Pancreas (tissue), 10 donors: ENCODE measurements around the gene ACSM2A. TPM values are rescaled to one million over a fixed set of nuclear protein-coding genes. Genes with fewer than 3 reads are reported as not detected.
"Not testable (repeated sequence)": the region's sequence is repeated elsewhere in the genome, so short reads cannot be mapped to it uniquely, and the experiment has no call there.

Experiments used
- ATAC-seq, 4 donors: fragments of 200-7000 bp; cut with Tn5 transposase; one replicate each; pipeline versions ENCODE4 v1.8.0 to v1.9.1; 2020; ENCODE audit warnings: mild to moderate bottlenecking in 4 of 4, moderate library complexity in 4 of 4
- DNase-seq, 6 donors: peaks; one replicate each; pipeline ENCODE4 v3.0.0-alpha.2; 2020
- FAIRE-seq: peaks from 2 replicates; lab custom pipeline; 2012; peaks lifted over from hg19 to GRCh38; lab: Jason Lieb, UNC
- H3K27ac ChIP-seq, 4 donors: fragments of 200-600 bp; sonication (generic); 1 replicate in 3 of 4; 2 replicates in 1 of 4; pipeline versions ENCODE4 v1.5.0 to v1.8.0; 2020
- H3K27me3 ChIP-seq, 4 donors: fragments of 200-600 bp; one replicate each; pipeline ENCODE4 v1.8.0; 2021
- H3K36me3 ChIP-seq, 3 donors: fragments of 200-600 bp; sonication (generic) in 1 of 3; one replicate each; pipeline versions ENCODE4 v1.5.0 to v1.8.0; 2020 to 2021
- H3K4me1 ChIP-seq, 3 donors: fragments of 200-600 bp; one replicate each; pipeline ENCODE4 v1.8.0; 2021
- H3K4me3 ChIP-seq, 4 donors: fragments of 200-600 bp; sonication (generic) in 2 of 4; one replicate each; pipeline versions ENCODE4 v1.5.0 to v1.8.0; 2020 to 2021
- H3K9me3 ChIP-seq, 4 donors: fragments of 200-600 bp; one replicate each; pipeline ENCODE4 v1.8.0; 2021
- CTCF ChIP-seq, 4 donors: fragments of 200-600 bp; sonication (generic) in 3 of 4; IDR thresholded peaks; one replicate each; pipeline versions ENCODE4 v1.5.0 to v1.8.0; 2021; ENCODE audit warnings: antibody characterized with exemption in 4 of 4
- WGBS, 2 donors: extraction: QIAGEN DNeasy Blood & Tissue Kit; methylation state at CpG; one replicate each; pipeline ENCODE4 v1.1.7; 2013; 5-methylcytosine and 5-hydroxymethylcytosine counted together
- intact Hi-C, 3 donors: fragments of 100-400 bp; cut with DNase I; formaldehyde crosslinking; loops; one replicate each; pipeline versions ENCODE4 v1.11.1 to v1.14.2; 2022
- polyA plus RNA-seq, 2 donors: library from polyadenylated mRNA; stranded (reverse); fragments of 200-250 nt; gene quantifications; one replicate each; pipeline ENCODE4 v1.2.3, GENCODE V29; 2013
- total RNA-seq, 6 donors: library from RNA; stranded (reverse); fragmentation: NEBNext Ultra II Directional in 4 of 6; extraction: Animal tissue kit (Norgen Biotek cat#: 25700) in 4 of 6; gene quantifications; one replicate each; pipeline versions ENCODE4 v1.2.1 to v1.2.4, GENCODE V29; 2021 to 2023
- donor health status: healthy with polysubstance abuse.
- donor health status: DM: no; HTN: no; CAD: no; lungs with moderate emphysema.
- donor health status: DM: no; HTN: no; CAD: no.
- donor health status: control.
- donor health status: control.
- donor health status: Bipolar disorder and iron deficiency.
- donor health status: DM: yes; HTN: yes; CAD: no.
- donor health status: DM: no; HTN: no; CAD: no.
- donor health status: DM: no; HTN: no; CAD: no.
- donor health status: DM: yes; HTN: yes; CAD: no.

The ACSM2A gene
- total and polyA plus RNA-seq, 8 donors, result 0.28 to 0.56 TPM; not detected in 6

- FAIRE-seq (no peak), ATAC-seq (no peak), DNase-seq (no peak)
- no peaks in the 10 kb centered on the region for H3K9me3 ChIP-seq
- 54 to 65% methylated on average over 3 of the region's 3 CpGs for WGBS, 2 donors
- intact Hi-C loops, result no loop called here
- H3K27me3 ChIP-seq, result no peaks in the 10 kb centered on the region
- no peak overlapping the region for H3K4me3 ChIP-seq
- no peaks in the 10 kb centered on the region for H3K36me3 ChIP-seq
- H3K4me1 ChIP-seq, result peaks cover 0 to 22% (median 13%) of the 10 kb centered on the region in 3 donors
- TF ChIP-seq CTCF (IDR thresholded peaks at IDR 0.05), result no peak
- H3K27ac ChIP-seq, result peak overlapping the region in 2 of 4 donors; percentile 51 to 57
Observed at GRCh38 chr16:20441191-20441590, 10.1 kb upstream of the ACSM2A start.

DNA sequence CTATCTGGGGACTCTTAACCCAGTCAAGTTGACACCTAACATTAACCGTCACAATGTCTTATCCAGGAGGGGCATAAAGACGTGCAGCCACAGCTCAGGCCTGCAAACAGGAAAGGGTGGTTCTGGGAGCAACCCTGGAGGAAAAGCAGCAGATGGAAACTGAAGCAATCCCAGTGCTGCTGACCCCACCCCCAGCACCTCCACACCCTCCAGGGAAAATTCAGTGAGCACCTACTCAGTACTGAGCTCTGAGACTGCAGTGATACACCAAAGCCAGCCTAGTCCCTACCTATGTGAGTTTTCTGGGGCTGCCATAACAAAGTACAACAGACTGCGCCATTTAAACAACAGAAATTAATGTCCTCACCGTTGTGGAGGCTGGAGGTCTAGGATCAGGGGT, 9.5 kb upstream of the ACSM2A start:
- H3K27ac ChIP-seq, H3K27me3 ChIP-seq, DNase-seq, intact Hi-C loops, H3K9me3 ChIP-seq, ATAC-seq, FAIRE-seq, H3K36me3 ChIP-seq, H3K4me3 ChIP-seq: not testable (repeated sequence)
- WGBS, 2 donors, result 90 to 91% methylated on average over 3 of the region's 4 CpGs
- peaks cover 0 to 22% (median 13%) of the 10 kb centered on the region in 3 donors for H3K4me1 ChIP-seq

GRCh38 chr16:20446652-20447393, 4.5 kb upstream of the ACSM2A start:
- H3K27me3 ChIP-seq, intact Hi-C loops, H3K36me3 ChIP-seq, H3K9me3 ChIP-seq, DNase-seq, FAIRE-seq, H3K27ac ChIP-seq, H3K4me3 ChIP-seq, H3K4me1 ChIP-seq: not testable (repeated sequence)
- WGBS, 2 donors, result no CpG with 5 or more reads among the region's 3 CpGs
- ATAC-seq, result peak; percentile 42 to 76 (median 48)

GRCh38 chr16:20453633-20454032, 2.3 kb downstream of the ACSM2A start:
- H3K4me1 ChIP-seq, H3K4me3 ChIP-seq, H3K9me3 ChIP-seq, intact Hi-C loops, H3K27ac ChIP-seq, DNase-seq, FAIRE-seq, ATAC-seq, H3K27me3 ChIP-seq, H3K36me3 ChIP-seq: not testable (repeated sequence)
- 85 to 92% methylated on average over 4 to 5 of the region's 5 CpGs for WGBS, 2 donors

- intact Hi-C loops, ATAC-seq, DNase-seq, H3K9me3 ChIP-seq, H3K27ac ChIP-seq, H3K27me3 ChIP-seq, FAIRE-seq, H3K36me3 ChIP-seq, H3K4me3 ChIP-seq, H3K4me1 ChIP-seq: not testable (repeated sequence)
- 88 to 94% methylated on average over 2 of the region's 2 CpGs for WGBS, 2 donors
Observed at GRCh38 chr16:20459227-20459626, 7.9 kb downstream of the ACSM2A start.

- H3K36me3 ChIP-seq, H3K4me1 ChIP-seq, FAIRE-seq, H3K27me3 ChIP-seq, DNase-seq, H3K4me3 ChIP-seq, intact Hi-C loops, H3K27ac ChIP-seq, H3K9me3 ChIP-seq, ATAC-seq: not testable (repeated sequence)
- 75 to 80% methylated on average over 2 to 3 of the region's 4 CpGs for WGBS, 2 donors
Observed at GRCh38 chr16:20460313-20460712, 9.0 kb downstream of the ACSM2A start.

DNA sequence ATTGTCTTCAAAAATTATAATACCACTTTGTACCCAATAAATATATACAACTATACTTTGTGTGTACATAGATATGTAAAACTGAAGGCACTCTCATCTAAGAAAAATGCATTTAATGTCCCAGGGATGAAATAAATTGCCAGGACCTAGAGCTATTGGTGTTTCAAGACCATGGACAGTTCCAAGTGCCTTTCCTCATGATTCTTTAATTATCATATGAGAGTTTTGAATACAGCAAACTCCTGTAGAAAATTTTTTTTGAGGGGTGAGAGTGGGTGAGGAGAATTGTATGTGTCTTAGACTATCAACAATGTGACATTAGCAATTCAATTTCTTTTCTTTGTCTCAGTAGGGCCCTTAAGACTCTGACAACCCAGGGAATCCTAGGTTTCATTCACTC, 17.6 kb downstream of the ACSM2A start:
- DNase-seq, H3K27me3 ChIP-seq, intact Hi-C loops, H3K9me3 ChIP-seq, H3K27ac ChIP-seq, ATAC-seq, H3K4me3 ChIP-seq, H3K36me3 ChIP-seq, H3K4me1 ChIP-seq: not testable (repeated sequence)
- FAIRE-seq, result peak; percentile 78

- H3K4me3 ChIP-seq, H3K27ac ChIP-seq, H3K27me3 ChIP-seq, H3K36me3 ChIP-seq, FAIRE-seq, DNase-seq, ATAC-seq, H3K4me1 ChIP-seq, intact Hi-C loops, H3K9me3 ChIP-seq: not testable (repeated sequence)
- 99 to 100% methylated on average over 2 of the region's 2 CpGs for WGBS, 2 donors
Observed at GRCh38 chr16:20469930-20470329, 18.6 kb downstream of the ACSM2A start.

GRCh38 chr16:20470732-20471131, 19.4 kb downstream of the ACSM2A start:
- FAIRE-seq, H3K27ac ChIP-seq, H3K36me3 ChIP-seq, H3K9me3 ChIP-seq, ATAC-seq, DNase-seq, H3K4me3 ChIP-seq, H3K27me3 ChIP-seq, H3K4me1 ChIP-seq, intact Hi-C loops: not testable (repeated sequence)
- 56 to 73% methylated on average over 1 of the region's 1 CpG for WGBS, 2 donors

DNA sequence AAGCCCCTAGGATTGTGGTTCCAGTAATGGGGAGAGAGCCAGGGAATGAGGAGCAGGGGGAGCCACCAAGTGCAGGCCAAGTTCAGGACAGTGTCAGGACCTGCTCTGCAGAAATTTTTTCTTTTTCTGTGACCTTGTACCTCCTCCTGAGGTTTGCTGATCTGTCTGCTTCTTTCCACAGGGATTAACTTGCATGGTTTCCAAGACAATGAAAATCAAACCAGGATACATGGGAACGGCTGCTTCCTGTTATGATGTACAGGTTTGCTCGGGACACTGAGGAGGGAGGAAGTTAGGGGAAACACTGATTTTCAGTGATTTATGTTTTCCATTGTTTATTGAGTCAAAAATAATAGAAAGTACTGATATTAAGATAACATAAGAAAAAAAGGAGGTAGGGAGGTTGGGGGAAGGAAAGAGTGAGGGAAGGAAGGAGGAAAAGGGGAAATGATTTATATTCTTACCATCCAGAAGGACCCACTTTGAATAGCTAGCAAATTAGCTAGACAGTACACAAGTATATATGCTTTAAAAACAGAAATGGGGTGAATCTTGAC, 25.9 kb downstream of the ACSM2A start:
- DNase-seq, ATAC-seq, H3K27ac ChIP-seq, H3K4me3 ChIP-seq, intact Hi-C loops, H3K36me3 ChIP-seq, H3K27me3 ChIP-seq, FAIRE-seq, H3K4me1 ChIP-seq, H3K9me3 ChIP-seq: not testable (repeated sequence)
- 33 to 59% methylated on average over 1 to 2 of the region's 2 CpGs for WGBS, 2 donors

DNA sequence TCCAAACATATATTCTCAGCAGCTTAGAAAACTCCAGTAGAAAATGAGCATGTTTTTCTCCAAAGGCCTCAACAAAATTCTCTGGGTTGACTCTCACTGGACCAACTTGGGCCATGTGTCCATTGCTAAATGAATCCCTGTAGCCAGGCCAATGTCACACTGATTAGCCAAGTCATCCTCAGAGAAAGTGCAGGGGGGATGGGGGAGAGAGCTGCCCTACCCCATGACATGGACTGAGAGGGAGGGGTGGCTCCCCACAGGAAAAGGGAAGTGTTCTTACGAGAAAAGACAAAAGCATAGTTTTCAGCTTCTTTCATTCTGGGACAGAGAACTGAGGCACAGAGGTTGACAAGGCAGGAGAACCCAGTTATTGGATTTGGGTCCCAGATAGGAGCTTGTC, 32.7 kb downstream of the ACSM2A start:
- ATAC-seq, result peak in 1 of 4 donors; percentile 45

More for the DNA sequence above, 32.7 kb downstream of the ACSM2A start:
- H3K4me3 ChIP-seq, H3K4me1 ChIP-seq, intact Hi-C loops, H3K36me3 ChIP-seq, FAIRE-seq, DNase-seq, H3K27me3 ChIP-seq, H3K27ac ChIP-seq, H3K9me3 ChIP-seq: not testable (repeated sequence)
- WGBS, 2 donors, result 71% methylated on average over 1 of the region's 1 CpG; no CpG with 5 or more reads in 1 of the 2 donors
